ENCODE data around the gene RAB7A.

The RAB7A gene

GRCh38 chr3:128858167-128858566 is 132.2 kb downstream of the RAB7A start:
- DNase-seq: no peak

- DNase-seq: no peak
Measured at GRCh38 chr3:128859630-128860029, 133.6 kb downstream of the RAB7A start.

DNA sequence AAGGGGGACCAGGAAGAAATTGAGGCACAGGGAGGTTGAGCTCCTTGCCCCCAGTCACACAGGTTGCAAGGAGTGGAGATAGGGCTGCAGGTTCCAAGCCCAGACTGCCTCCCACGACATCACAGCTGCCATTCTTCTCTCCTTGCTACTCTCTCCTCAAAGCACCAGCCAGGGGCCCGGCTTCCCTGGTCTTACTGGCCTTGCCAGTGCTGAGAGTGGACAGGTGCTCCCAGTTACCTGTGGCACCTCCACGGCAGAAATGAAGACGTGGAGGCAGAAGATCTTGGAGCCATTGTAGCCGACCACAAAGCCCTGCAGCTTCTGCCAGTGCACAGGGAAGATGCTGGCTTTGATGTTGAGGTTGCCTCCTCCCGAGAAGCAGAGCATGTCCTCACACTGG is 135.5 kb downstream of the RAB7A start:
- no peak for DNase-seq

DNA sequence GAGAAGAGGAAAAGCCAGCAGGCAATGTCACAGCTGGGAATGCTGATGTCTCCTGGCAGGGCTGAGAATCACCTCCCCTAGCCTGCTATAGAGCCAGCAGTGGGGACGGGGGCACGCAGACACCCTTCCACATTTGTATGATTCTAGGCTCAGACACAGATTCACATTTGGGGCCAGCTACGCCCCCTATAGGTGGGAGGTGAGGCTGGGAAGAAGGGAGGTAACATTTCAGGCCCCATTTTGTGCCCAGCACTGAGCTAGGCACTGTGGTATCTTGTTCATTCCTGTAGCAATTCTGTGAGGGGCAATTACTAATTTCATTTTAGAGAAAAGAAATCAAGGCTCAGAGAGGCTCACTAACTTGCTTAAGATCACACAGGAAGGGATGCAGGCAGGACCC is 137.6 kb downstream of the RAB7A start:
- DNase-seq: no peak
